ENCODE measurements around the gene LRMDA. TPM values are rescaled to one million over a fixed set of nuclear protein-coding genes. Genes with fewer than 3 reads are reported as not detected.

LRMDA gene
- total RNA-seq, 1 experiment from 2014 or later = not detected

DNA sequence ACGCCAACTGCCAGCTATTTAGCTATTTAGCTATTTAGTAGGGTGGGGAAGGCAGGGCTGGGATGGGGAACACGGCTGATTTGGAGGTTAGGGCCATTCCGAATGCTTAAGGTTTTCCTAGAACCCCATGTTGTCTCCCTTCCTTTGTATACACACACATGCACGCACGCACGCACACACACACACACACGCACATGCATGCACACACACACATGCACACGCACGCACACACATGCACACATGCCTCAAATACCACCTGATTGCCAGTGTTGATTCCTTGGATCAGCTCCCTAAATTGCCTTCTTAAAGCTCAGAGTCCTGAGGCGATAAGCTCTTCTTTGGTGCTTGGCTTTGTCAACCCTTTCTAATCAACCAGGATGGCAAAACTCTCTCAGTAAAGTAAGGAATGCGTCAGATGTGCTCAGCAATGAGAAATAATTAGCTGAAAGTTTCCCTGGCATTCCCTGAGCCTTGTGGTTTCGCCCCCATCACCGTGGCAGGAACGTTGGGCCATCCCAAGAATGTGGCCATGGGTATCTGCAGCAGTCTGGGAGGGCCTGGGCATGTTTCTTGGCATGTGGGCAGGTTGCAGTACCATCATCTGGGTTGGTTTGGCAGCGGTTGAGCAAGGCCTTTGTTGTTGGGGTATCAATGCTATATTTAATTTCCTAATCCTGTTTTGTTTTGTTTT, 305.6 kb downstream of the LRMDA start:
- Histone ChIP-seq H3K4me1 (ENCODE audit: insufficient read depth, low read length, poor library complexity, severe bottlenecking) (no peaks in the 10 kb centered on the region), H3K36me3 (ENCODE audit: insufficient read depth, low read length, poor library complexity, severe bottlenecking) (no peaks in the 10 kb centered on the region), H3K4me3 (ENCODE audit: low read depth, low read length, poor library complexity, severe bottlenecking) (no peak overlapping the region), H3K27me3 (replicated peaks; ENCODE audit: insufficient read depth, low read depth, low read length, poor library complexity) (no peaks in the 10 kb centered on the region), H3K27ac (ENCODE audit: low read depth, low read length, poor library complexity, severe bottlenecking) (no peak overlapping the region), H3K9me3 (ENCODE audit: low read depth, low read length, poor library complexity, severe bottlenecking) (no peaks in the 10 kb centered on the region)
- POLR2A ChIA-PET (ENCODE audit: low non-redundant PET) = no interaction called here
- intact Hi-C loops (cut with micrococcal nuclease; ENCODE audit: unreplicated experiment) = no loop called here
- no TSS peak for BruUV-seq (replicated peaks)
- CTCF ChIA-PET = no interaction called here
- no peak for TF ChIP-seq EZH2 (IDR thresholded peaks at IDR 0.05; ENCODE audit: borderline replicate concordance, low read depth, low read length, poor library complexity, severe bottlenecking)
- TF ChIP-seq, protein P1, sequence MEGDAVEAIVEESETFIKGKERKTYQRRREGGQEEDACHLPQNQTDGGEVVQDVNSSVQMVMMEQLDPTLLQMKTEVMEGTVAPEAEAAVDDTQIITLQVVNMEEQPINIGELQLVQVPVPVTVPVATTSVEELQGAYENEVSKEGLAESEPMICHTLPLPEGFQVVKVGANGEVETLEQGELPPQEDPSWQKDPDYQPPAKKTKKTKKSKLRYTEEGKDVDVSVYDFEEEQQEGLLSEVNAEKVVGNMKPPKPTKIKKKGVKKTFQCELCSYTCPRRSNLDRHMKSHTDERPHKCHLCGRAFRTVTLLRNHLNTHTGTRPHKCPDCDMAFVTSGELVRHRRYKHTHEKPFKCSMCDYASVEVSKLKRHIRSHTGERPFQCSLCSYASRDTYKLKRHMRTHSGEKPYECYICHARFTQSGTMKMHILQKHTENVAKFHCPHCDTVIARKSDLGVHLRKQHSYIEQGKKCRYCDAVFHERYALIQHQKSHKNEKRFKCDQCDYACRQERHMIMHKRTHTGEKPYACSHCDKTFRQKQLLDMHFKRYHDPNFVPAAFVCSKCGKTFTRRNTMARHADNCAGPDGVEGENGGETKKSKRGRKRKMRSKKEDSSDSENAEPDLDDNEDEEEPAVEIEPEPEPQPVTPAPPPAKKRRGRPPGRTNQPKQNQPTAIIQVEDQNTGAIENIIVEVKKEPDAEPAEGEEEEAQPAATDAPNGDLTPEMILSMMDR (conservative IDR thresholded peaks at IDR 0.05; ENCODE audit: low read depth, low read length) = no peak
- no peak for DNase-seq (ENCODE audit: low spot score)

DNA sequence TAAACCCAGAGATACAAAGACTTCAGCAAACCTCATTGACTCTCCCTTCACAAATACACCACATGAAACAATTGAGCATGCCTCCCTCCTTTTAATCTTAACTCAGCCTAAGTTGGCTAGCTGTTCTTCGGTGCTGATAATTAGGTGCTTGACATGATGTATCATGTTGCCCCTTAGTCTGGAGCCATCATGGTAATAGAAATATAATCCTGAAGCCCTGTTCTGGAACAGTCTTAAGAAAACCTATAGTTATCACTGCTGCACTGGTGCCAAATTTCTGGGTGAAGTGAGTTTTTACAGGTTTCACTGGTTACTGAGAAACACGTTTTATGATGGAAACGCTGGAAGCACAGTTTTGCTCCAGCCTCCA, 306.1 kb downstream of the LRMDA start:
- no TSS peak for BruUV-seq (replicated peaks)
- intact Hi-C loops (cut with micrococcal nuclease; ENCODE audit: unreplicated experiment) = no loop called here
- DNase-seq (ENCODE audit: low spot score) = no peak
- ChIA-PET POLR2A (ENCODE audit: low non-redundant PET) (no interaction called here), CTCF (no interaction called here)
- TF ChIP-seq EZH2 (IDR thresholded peaks at IDR 0.05; ENCODE audit: borderline replicate concordance, low read depth, low read length, poor library complexity, severe bottlenecking) = no peak
- TF ChIP-seq, protein P1 (conservative IDR thresholded peaks at IDR 0.05; ENCODE audit: low read depth, low read length) = no peak
- Histone ChIP-seq H3K9me3 (ENCODE audit: low read depth, low read length, poor library complexity, severe bottlenecking) (no peaks in the 10 kb centered on the region), H3K4me3 (ENCODE audit: low read depth, low read length, poor library complexity, severe bottlenecking) (no peak overlapping the region), H3K4me1 (ENCODE audit: insufficient read depth, low read length, poor library complexity, severe bottlenecking) (no peaks in the 10 kb centered on the region), H3K27ac (ENCODE audit: low read depth, low read length, poor library complexity, severe bottlenecking) (no peak overlapping the region), H3K36me3 (ENCODE audit: insufficient read depth, low read length, poor library complexity, severe bottlenecking) (no peaks in the 10 kb centered on the region), H3K27me3 (replicated peaks; ENCODE audit: insufficient read depth, low read depth, low read length, poor library complexity) (no peaks in the 10 kb centered on the region)

DNA sequence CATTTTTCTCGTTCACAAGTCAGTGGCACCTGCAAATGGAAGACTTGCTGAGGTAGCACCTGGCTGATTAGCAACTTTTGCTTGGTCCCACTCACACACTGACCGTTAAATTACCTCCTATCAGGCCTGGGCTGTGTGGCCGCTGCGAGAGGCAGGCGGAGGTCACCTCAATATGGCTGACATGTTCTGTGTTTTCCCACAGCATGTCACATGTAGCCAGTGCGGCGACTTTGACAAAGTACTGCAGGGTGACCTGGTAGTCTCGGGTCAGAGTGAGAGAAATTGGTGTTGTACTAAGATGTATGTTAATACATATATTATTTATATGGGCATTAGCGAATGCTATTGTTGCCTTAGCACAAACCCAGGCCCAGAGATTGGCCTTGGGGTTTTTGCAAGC, 307.5 kb downstream of the LRMDA start:
- Histone ChIP-seq H3K4me3 (ENCODE audit: low read depth, low read length, poor library complexity, severe bottlenecking) (no peak overlapping the region), H3K27me3 (replicated peaks; ENCODE audit: insufficient read depth, low read depth, low read length, poor library complexity) (no peaks in the 10 kb centered on the region), H3K9me3 (ENCODE audit: low read depth, low read length, poor library complexity, severe bottlenecking) (no peaks in the 10 kb centered on the region), H3K27ac (ENCODE audit: low read depth, low read length, poor library complexity, severe bottlenecking) (no peak overlapping the region), H3K4me1 (ENCODE audit: insufficient read depth, low read length, poor library complexity, severe bottlenecking) (no peaks in the 10 kb centered on the region), H3K36me3 (ENCODE audit: insufficient read depth, low read length, poor library complexity, severe bottlenecking) (no peaks in the 10 kb centered on the region)
- ChIA-PET POLR2A (ENCODE audit: low non-redundant PET) (no interaction called here), CTCF (no interaction called here)
- no peak for TF ChIP-seq EZH2 (IDR thresholded peaks at IDR 0.05; ENCODE audit: borderline replicate concordance, low read depth, low read length, poor library complexity, severe bottlenecking)
- TF ChIP-seq, protein P1 (conservative IDR thresholded peaks at IDR 0.05; ENCODE audit: low read depth, low read length) = no peak
- no TSS peak for BruUV-seq (replicated peaks)
- intact Hi-C loops (cut with micrococcal nuclease; ENCODE audit: unreplicated experiment) = no loop called here
- no peak for DNase-seq (ENCODE audit: low spot score)
